Spinal cord (tissue), 10 donors: ENCODE data around the gene HPSE2. TPM values are rescaled to one million over a fixed set of nuclear protein-coding genes. Genes with fewer than 3 reads are reported as not detected.
"Not testable (repeated sequence)": the region's sequence is repeated elsewhere in the genome, so short reads cannot be mapped to it uniquely, and the experiment has no call there.

ENCODE experiments used
- DNase-seq, 6 donors: peaks; one replicate each; pipeline versions ENCODE4 v3.0.0 to v3.0.0-alpha.2; 2013 to 2015; ENCODE audit warnings: low spot score in 6 of 6, low read depth in 4 of 6
- H3K27ac ChIP-seq: one replicate; pipeline ENCODE4 v1.5.1; 2013; ENCODE audit warnings: low read depth, low read length, control low read depth
- H3K27me3 ChIP-seq: one replicate; pipeline ENCODE4 v1.6.1; 2013; ENCODE audit warnings: low read length; ENCODE audit not compliant: control insufficient read depth, insufficient read depth
- H3K36me3 ChIP-seq: one replicate; pipeline ENCODE4 v1.6.1; 2013; ENCODE audit warnings: low read length; ENCODE audit not compliant: control insufficient read depth, insufficient read depth
- H3K4me1 ChIP-seq: one replicate; pipeline ENCODE4 v1.6.1; 2013; ENCODE audit warnings: low read length; ENCODE audit not compliant: control insufficient read depth, insufficient read depth
- H3K4me3 ChIP-seq: one replicate; pipeline ENCODE4 v1.5.1; 2013; ENCODE audit warnings: low read depth, low read length, control low read depth
- H3K9me3 ChIP-seq: one replicate; pipeline ENCODE4 v1.6.1; 2013; ENCODE audit warnings: low read length; ENCODE audit not compliant: control insufficient read depth, insufficient read depth
- WGBS: methylation state at CpG from one replicate; pipeline ENCODE4 v1.1.5; 2013; ENCODE audit warnings: missing lambda C conversion rate; ENCODE audit not compliant: insufficient coverage; 5-methylcytosine and 5-hydroxymethylcytosine counted together
- long read RNA-seq, 4 donors: transcript quantifications; one replicate each; lab custom pipeline, GENCODE V29; 2026
- polyA plus RNA-seq, 2 donors: library from polyadenylated mRNA; unstranded; fragments of 120-200 nt; gene quantifications; one replicate each; pipeline ENCODE4 v1.2.1, GENCODE V29; 2013; ENCODE audit not compliant: insufficient read length in 2 of 2
- total RNA-seq, 2 donors: library from RNA; depleted of rRNA in 1 of 2; stranded (reverse); fragments of 120-200 nt in 1 of 2; fragments of >200 nt in 1 of 2; gene quantifications; one replicate each; pipeline versions ENCODE4 v1.2.3 to v1.2.4, GENCODE V29; 2013 to 2014
- donor health status: healthy.

HPSE2 gene
- total RNA-seq (under 1 TPM; 0.28 to 0.89 TPM), polyA plus RNA-seq (1 to 10 TPM in 1 of 2 donors, under 1 TPM in 1; 0.96 to 1.1 TPM)
- long read RNA-seq, donor 1 = 0 reads
- long read RNA-seq, donor 2 = 0 reads
- long read RNA-seq, donor 3 = 0 reads
- long read RNA-seq, donor 4 = 0 reads

GRCh38 chr10:99235658-99236626 lies at the start of gene HPSE2:
Gene HPSE2, minus strand, starts transcription at chr10:99235852.
- Histone ChIP-seq H3K9me3 (no peaks in the 10 kb centered on the region), H3K4me3 (no peak within 1 kb of the TSS), H3K27me3 (peaks cover 68% of the 10 kb centered on the region), H3K36me3 (no peaks in the 10 kb centered on the region), H3K27ac (no peak within 1 kb of the TSS), H3K4me1 (peaks cover 43% of the 10 kb centered on the region)
- DNase-seq = peak in 2 of 6 donors; percentile 18 to 34
- 1% methylated on average over 26 of the region's 43 CpGs for WGBS

GRCh38 chr10:99280472-99280871 lies 44.8 kb upstream of the HPSE2 start:
- WGBS = 57% methylated on average over 1 of the region's 2 CpGs
- no peak overlapping the region for H3K4me3 ChIP-seq

DNA sequence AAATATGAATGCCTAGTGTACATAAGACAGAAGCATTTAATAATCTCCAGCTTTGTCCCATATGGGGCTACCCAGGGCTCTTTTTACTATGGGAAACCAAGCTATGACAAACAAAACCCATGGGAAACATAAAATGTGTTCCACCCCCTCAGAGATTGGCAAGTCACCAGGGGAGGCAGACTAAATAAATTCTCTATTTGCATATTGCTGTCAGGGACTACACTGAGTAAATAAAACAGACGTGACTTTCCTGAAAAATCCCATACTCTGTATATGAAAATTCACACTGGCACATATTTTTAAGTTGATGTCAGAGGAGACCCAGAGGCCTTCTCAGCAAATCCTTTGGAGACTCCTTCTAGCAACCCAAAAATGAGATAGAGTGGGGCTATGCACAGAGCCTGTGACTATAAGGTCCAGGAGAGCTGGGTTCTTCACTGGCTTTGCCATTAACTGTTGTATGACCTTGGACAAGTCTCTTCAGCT lies 44.0 kb upstream of the HPSE2 start:
- Histone ChIP-seq H3K27me3 (no peaks in the 10 kb centered on the region), H3K27ac (no peak overlapping the region), H3K4me1 (no peaks in the 10 kb centered on the region), H3K4me3 (no peak overlapping the region), H3K9me3 (peaks cover 5% of the 10 kb centered on the region), H3K36me3 (no peaks in the 10 kb centered on the region)
- no peak for DNase-seq
- WGBS = no CpG with 5 or more reads among the region's 1 CpG

More at GRCh38 chr10:99280472-99280871, 44.8 kb upstream of the HPSE2 start:
- Histone ChIP-seq H3K9me3 (peaks cover 5% of the 10 kb centered on the region), H3K27ac (no peak overlapping the region), H3K27me3 (no peaks in the 10 kb centered on the region), H3K4me1 (no peaks in the 10 kb centered on the region), H3K36me3 (no peaks in the 10 kb centered on the region)
- DNase-seq = no peak

GRCh38 chr10:99276848-99277486 lies 41.3 kb upstream of the HPSE2 start:
- DNase-seq = peak in 1 of 6 donors; percentile 46
- no peaks in the 10 kb centered on the region for H3K36me3 ChIP-seq
- 50% methylated on average over 1 of the region's 6 CpGs for WGBS
- H3K9me3 ChIP-seq = no peaks in the 10 kb centered on the region
- no peaks in the 10 kb centered on the region for H3K4me1 ChIP-seq
- no peaks in the 10 kb centered on the region for H3K27me3 ChIP-seq
- H3K27ac ChIP-seq = no peak overlapping the region
- H3K4me3 ChIP-seq = no peak overlapping the region

GRCh38 chr10:99266383-99266782 lies 30.7 kb upstream of the HPSE2 start:
- Histone ChIP-seq H3K27ac (no peak overlapping the region), H3K4me3 (no peak overlapping the region), H3K36me3 (no peaks in the 10 kb centered on the region), H3K27me3 (no peaks in the 10 kb centered on the region), H3K9me3 (no peaks in the 10 kb centered on the region), H3K4me1 (no peaks in the 10 kb centered on the region)
- no peak for DNase-seq
- WGBS = 33% methylated on average over 4 of the region's 4 CpGs

DNA sequence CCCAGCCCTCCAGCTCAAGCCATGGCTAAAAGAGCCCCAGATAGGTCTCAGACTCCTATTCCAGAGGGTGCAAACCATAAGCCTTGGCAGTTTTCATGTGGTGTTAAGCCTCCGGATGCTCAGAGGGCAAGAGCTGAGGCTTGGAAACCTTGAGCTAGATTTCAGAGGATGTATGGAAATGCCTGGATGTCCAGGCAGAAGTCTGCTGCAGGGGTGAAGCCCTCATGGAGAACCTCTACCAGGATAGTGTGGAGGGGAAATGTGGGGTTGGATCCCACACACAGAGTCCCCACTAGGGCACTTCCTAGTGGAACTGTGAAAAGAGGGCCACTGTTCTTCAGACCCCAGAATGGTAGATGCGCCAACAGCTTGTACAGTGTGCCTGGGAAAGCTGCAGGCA lies 13.2 kb upstream of the HPSE2 start:
- 61% methylated on average over 2 of the region's 2 CpGs for WGBS
- Histone ChIP-seq H3K27me3 (no peaks in the 10 kb centered on the region), H3K4me1 (no peaks in the 10 kb centered on the region), H3K36me3 (no peaks in the 10 kb centered on the region), H3K27ac (no peak overlapping the region), H3K9me3 (peaks cover 5% of the 10 kb centered on the region), H3K4me3 (no peak overlapping the region)
- no peak for DNase-seq

DNA sequence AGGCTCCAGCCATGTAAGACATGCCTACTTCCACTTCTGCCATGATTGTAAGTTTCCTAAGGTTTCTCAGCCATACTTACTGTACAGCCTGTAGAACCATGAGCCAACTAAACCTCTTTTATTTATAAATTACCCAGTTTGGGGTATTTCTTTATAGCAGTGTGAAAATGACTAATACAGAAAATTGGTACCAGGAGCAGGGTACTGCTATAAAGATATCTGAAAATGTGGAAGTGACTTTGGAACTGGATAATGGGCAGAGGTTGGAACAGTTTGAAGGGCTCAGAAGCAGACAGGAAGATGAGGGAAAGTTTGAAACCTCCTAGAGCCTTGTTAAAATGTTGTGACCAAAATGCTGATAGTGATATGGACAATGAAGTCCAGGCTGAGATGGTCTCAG lies 12.2 kb upstream of the HPSE2 start:
- not testable (repeated sequence) for H3K27me3 ChIP-seq, H3K36me3 ChIP-seq, H3K4me3 ChIP-seq, H3K27ac ChIP-seq, H3K4me1 ChIP-seq, H3K9me3 ChIP-seq, DNase-seq

- peaks cover 43% of the 10 kb centered on the region for H3K4me1 ChIP-seq
- H3K9me3 ChIP-seq = no peaks in the 10 kb centered on the region
- H3K27ac ChIP-seq = no peak overlapping the region
- no peaks in the 10 kb centered on the region for H3K36me3 ChIP-seq
- H3K4me3 ChIP-seq = no peak overlapping the region
- no peak for DNase-seq
- WGBS = 8% methylated on average over 25 of the region's 25 CpGs
- peaks cover 59% of the 10 kb centered on the region for H3K27me3 ChIP-seq
These were observed 1.1 kb upstream of the HPSE2 start for GRCh38 chr10:99236627-99237309.
